ENCODE results near the gene BAK1.
"Not testable (repeated sequence)": the region's sequence is repeated elsewhere in the genome, so short reads cannot be mapped to it uniquely, and the experiment has no call there.

The BAK1 gene

DNA sequence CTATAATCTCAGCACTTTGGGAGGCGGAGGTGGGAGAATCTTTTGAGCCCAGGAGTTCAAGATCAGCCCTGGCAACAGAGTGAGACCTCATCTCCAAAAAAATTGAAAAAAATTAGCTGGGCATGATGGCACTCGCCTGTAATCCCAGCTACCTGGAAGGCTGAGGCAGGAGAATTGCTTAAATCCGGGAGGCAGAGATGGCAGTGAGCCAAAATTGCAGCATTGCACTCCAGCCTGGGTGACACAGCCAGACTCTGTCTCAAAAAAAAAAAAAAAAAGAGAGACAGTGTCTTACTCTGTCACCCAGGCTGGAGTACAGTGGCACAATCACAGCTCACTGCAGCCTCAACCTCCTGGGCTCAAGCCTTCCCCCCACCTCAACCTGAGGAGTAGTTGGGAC, 27.2 kb downstream of the BAK1 start:
- H3K4me3 ChIP-seq (ENCODE audit: low read depth, low read length) = not testable (repeated sequence)

DNA sequence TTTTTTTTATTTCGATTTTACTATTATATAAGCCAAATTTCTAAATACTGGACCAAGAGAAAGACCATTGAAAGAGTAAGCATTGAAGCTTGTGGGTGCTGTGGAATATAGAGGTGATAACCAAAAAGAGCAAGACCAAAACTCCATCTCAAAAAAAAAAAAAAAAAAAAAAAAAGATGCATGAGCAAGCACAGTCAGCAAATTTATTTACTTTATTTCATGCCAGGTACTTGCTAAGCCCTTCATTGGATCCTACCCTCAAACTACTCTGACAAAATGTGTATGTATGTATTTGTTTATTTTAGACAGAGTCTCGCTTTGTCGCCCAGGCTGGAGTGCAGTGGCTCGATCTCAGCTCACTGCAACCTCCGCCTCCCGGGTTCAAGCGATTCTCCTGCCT, 27.8 kb downstream of the BAK1 start:
- no peak overlapping the region for H3K4me3 ChIP-seq (ENCODE audit: low read depth, low read length)

GRCh38 chr6:33551538-33551937, 28.5 kb downstream of the BAK1 start:
- H3K4me3 ChIP-seq (ENCODE audit: low read depth, low read length) = no peak overlapping the region

- no peak overlapping the region for H3K4me3 ChIP-seq (ENCODE audit: low read depth, low read length)
Measured at GRCh38 chr6:33549896-33550295, 30.2 kb downstream of the BAK1 start.

DNA sequence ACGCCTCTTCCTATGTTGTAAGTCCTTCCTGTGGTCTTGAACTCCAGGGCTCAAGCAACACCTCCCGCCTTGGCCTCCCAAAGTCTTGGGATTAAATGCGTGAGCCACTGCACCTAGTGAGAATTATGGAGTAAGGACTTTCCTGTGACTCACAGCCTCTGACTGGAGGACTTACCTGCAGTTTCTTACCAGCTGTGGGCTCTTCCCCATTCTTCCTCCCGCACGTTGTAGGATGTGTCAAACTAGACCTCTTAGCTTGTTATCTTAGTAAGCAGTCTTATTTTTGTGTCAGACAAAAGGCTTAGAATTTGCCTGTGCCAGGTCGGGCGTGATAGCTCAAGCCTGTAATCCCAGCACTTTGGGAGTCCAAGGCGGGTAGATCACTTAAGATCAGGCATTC, 30.9 kb downstream of the BAK1 start:
- H3K4me3 ChIP-seq (ENCODE audit: low read depth, low read length) = no peak overlapping the region

DNA sequence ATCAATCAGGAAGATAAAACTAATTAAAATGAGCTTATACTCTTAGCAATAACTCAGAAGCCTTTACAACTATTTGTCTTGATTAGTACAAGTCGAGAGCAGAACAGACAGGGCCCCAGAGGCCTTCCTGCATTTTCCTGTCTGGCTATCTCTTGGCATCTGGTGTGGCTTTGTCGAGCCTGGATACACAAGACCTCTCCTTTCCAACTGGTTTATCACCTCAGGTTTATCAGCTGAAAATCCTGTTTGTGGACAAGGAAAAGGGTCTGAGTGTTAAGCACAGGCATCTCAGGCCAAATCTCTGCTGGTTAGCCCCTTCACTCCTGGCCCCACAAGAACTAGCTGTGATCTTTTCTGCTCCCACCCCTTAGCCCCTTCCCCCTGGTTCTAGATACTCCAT, 32.6 kb downstream of the BAK1 start:
- no peak overlapping the region for H3K4me3 ChIP-seq (ENCODE audit: low read depth, low read length)

- no peak overlapping the region for H3K4me3 ChIP-seq (ENCODE audit: low read depth, low read length)
Measured at GRCh38 chr6:33546766-33547165, 33.3 kb downstream of the BAK1 start.

DNA sequence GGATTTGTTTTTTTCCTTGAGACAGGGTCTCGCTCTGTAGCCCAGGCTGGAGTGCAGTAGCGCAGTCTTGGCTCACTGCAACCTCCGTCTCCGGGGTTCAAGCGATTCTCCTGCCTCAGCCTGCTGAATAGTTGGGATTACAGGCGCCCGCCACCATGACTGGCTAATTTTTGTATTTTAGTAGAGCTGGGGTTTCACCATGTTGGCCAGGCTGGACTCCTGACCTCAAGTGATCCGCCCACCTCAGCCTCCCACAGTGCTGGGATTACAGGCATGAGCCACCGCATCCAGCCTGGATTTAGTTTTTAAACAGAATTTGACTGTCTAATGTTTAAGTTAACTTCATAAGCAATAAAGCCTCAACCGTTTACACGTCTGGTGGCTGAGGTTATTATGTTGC, 34.8 kb downstream of the BAK1 start:
- not testable (repeated sequence) for H3K4me3 ChIP-seq (ENCODE audit: low read depth, low read length)

DNA sequence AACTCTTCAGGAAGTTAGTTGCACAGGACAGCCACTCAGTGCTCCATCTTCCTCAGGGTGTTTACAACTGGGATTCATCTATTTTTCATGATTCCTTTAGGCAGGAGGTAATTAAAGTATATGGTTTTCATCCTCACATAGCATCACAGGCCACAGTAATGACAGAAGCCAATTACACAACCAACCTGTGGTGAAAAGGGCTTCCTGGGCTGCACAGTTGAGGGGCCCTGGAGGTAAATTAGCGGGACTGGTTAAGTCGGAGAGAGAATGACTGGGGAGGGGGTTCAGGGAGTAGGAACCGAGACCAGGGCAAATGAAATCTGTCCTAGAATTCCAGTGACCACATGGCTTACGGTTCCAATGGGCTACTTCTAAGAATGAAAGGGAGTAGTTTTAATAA, 37.0 kb downstream of the BAK1 start:
- no peak overlapping the region for H3K4me3 ChIP-seq (ENCODE audit: low read depth, low read length)

DNA sequence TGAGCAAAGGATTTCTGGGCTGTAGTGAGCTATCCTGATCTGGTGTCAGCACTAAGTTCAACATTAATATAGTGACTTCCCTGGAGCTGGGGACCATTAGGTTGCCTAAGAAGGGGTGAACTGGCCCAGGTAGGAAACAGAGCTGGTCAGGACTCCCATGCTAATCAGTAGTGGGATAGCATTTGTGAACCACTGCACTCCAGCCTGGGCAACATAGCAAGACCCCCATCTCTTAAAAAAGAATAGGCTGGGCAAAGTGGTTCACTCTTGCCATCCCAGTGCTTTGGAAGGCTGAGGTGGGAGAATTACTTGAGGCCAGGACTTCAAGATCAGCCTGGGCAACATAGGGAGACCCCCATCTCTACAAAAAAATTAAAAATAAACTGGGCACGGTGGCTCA, 39.3 kb downstream of the BAK1 start:
- no peak overlapping the region for H3K4me3 ChIP-seq (ENCODE audit: low read depth, low read length)

- H3K4me3 ChIP-seq (ENCODE audit: low read depth, low read length) = no peak overlapping the region
Measured at GRCh38 chr6:33534702-33535101, 45.4 kb downstream of the BAK1 start.

DNA sequence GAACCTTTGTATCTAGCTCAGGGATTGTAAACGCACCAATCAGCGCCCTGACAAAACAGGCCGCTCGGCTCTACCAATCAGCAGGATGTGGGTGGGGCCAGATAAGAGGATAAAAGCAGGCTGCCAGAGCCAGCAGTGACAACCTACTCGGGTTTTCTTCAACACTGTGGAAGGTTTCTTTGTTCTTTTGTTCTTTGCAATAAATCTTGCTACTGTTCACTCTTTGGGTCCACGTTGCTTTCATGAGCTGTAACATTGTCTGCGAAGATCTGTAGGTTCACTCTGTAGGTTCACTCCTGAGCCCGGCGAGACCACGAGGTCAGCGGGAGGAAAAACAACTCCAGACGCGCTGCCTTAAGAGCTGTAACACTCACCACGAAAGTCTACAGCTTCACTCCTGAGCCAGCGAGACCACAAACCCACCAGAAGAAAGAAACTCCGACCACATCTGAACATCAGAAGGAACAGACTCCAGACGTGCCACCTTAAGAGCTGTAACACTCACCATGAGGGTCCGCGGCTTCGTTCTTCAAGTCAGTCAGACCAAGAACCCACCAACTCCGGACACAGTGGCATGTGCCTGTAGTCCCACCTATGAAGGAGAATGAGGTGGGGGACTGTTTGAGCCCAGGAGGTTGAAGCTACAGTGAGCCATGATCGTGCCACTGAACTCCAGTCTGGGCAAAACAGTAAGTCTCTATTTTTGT, 46.8 kb downstream of the BAK1 start:
- H3K4me3 ChIP-seq (ENCODE audit: low read depth, low read length) = not testable (repeated sequence)

GRCh38 chr6:33532431-33532830, 47.6 kb downstream of the BAK1 start:
- H3K4me3 ChIP-seq (ENCODE audit: low read depth, low read length) = not testable (repeated sequence)

DNA sequence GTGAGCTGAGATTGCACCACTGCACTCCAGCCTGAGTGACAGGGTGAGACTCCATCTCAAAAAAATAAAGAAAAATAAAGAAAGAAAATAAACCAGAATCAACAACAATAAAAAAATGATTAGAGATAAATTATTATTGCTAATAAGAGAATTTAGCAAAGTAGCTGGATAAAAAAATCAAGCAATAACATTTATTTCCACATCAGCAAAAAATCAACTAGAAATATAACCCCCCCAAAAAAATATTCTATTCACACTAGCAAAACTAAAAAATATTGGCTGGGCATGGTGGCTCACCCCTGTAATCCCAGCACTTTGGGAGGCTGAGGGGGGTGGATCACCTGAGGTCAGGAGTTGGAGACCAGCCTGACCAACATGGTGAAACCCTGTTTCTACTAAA, 49.5 kb downstream of the BAK1 start:
- H3K4me3 ChIP-seq (ENCODE audit: low read depth, low read length) = not testable (repeated sequence)
